OCI-LY3 (cell line): ENCODE results near the gene DHRS7.
"Not testable (repeated sequence)": the region's sequence is repeated elsewhere in the genome, so short reads cannot be mapped to it uniquely, and the experiment has no call there.

Source experiments
- H2AFZ ChIP-seq: fragments of 200-600, 300-600 bp; shearing (Covaris generic); 2 replicates; pipeline ENCODE4 v1.6.0; 2014; ENCODE audit warnings: antibody characterized with exemption, low read depth, low read length
- H3K27ac ChIP-seq: fragments of 200-600, 300-600 bp; sonication (generic); 2 replicates; pipeline ENCODE4 v1.5.1; 2014; ENCODE audit warnings: mild to moderate bottlenecking, low read length, moderate library complexity, mixed read lengths
- H3K27me3 ChIP-seq: fragments of 200-600, 300-600 bp; sonication (generic); 2 replicates; pipeline ENCODE4 v1.6.1; 2014; ENCODE audit warnings: low read depth, low read length, mixed read lengths
- H3K36me3 ChIP-seq: fragments of 200-600, 300-600 bp; sonication (generic); replicated peaks from 2 replicates; pipeline ENCODE3; 2014; ENCODE audit warnings: low read depth, low read length, mixed read lengths
- H3K4me1 ChIP-seq: fragments of 300-600, 200-600 bp; sonication (generic); 2 replicates; pipeline ENCODE4 v1.6.1; 2014; ENCODE audit warnings: low read length, mixed read lengths
- H3K4me2 ChIP-seq: fragments of 200-600, 300-600 bp; sonication (generic); 2 replicates; pipeline ENCODE4 v1.6.1; 2014; ENCODE audit warnings: low read length, mixed read lengths
- H3K4me3 ChIP-seq: fragments of 300-600, 200-600 bp; sonication (generic); 2 replicates; pipeline ENCODE4 v1.5.1; 2014; ENCODE audit warnings: antibody characterized with exemption, mild to moderate bottlenecking, low read length, moderate library complexity
- H3K79me2 ChIP-seq: fragments of 300-600, 200-600 bp; shearing (Covaris generic); 2 replicates; pipeline ENCODE4 v1.6.1; 2014; ENCODE audit warnings: mild to moderate bottlenecking, low read length, mixed read lengths
- H3K9ac ChIP-seq: fragments of 300-600, 200-600 bp; shearing (Covaris generic); 2 replicates; pipeline ENCODE4 v1.6.0; 2014; ENCODE audit warnings: mild to moderate bottlenecking, low read length, moderate library complexity
- H3K9me3 ChIP-seq: fragments of 200-600, 300-600 bp; shearing (Covaris generic); 2 replicates; pipeline ENCODE4 v1.6.1; 2014; ENCODE audit warnings: low read length, mixed read lengths; ENCODE audit not compliant: insufficient read depth
- H4K20me1 ChIP-seq: fragments of 200-600, 300-600 bp; sonication (generic); 2 replicates; pipeline ENCODE4 v1.6.1; 2016; ENCODE audit warnings: low read length, mixed read lengths; ENCODE audit not compliant: insufficient read depth
- CTCF ChIP-seq: fragments of 200-600, 300-600 bp; sonication (generic); IDR thresholded peaks from 2 replicates; pipeline ENCODE4 v1.5.1; 2014; ENCODE audit warnings: antibody characterized with exemption, low read length, low read depth
- EZH2phosphoT487 ChIP-seq: fragments of 200-600 bp; shearing (Covaris generic); IDR thresholded peaks from 2 replicates; pipeline ENCODE4 v1.6.1; 2018; ENCODE audit warnings: antibody characterized with exemption, mixed run types, low read depth

Gene DHRS7

GRCh38 chr14:60102389-60102788 is 62.8 kb downstream of the DHRS7 start:
- no peak overlapping the region for H3K4me3 ChIP-seq
- H4K20me1 ChIP-seq, result no peaks in the 10 kb centered on the region
- no peaks in the 10 kb centered on the region for H3K27me3 ChIP-seq
- H3K9ac ChIP-seq, result no peak overlapping the region
- no peak for TF ChIP-seq EZH2phosphoT487
- H3K4me2 ChIP-seq, result no peak overlapping the region
- peaks cover 80% of the 10 kb centered on the region for H3K79me2 ChIP-seq
- H3K27ac ChIP-seq, result no peak overlapping the region
- H3K9me3 ChIP-seq, result no peaks in the 10 kb centered on the region
- peaks cover 17% of the 10 kb centered on the region for H3K4me1 ChIP-seq
- H2AFZ ChIP-seq, result no peak overlapping the region
- peaks cover 44% of the 10 kb centered on the region for H3K36me3 ChIP-seq

GRCh38 chr14:60101786-60102185 is 63.4 kb downstream of the DHRS7 start:
- Histone ChIP-seq H3K79me2 (peaks cover 82% of the 10 kb centered on the region), H3K27me3 (no peaks in the 10 kb centered on the region), H3K9me3 (no peaks in the 10 kb centered on the region), H3K27ac (no peak overlapping the region), H3K4me1 (peaks cover 17% of the 10 kb centered on the region), H2AFZ (no peak overlapping the region), H3K36me3 (peaks cover 48% of the 10 kb centered on the region), H3K4me2 (no peak overlapping the region), H4K20me1 (no peaks in the 10 kb centered on the region), H3K9ac (no peak overlapping the region), H3K4me3 (no peak overlapping the region)
- TF ChIP-seq EZH2phosphoT487 (no peak), CTCF (no peak)

- not testable (repeated sequence) for H3K9me3 ChIP-seq, H3K27ac ChIP-seq
- peaks cover 85% of the 10 kb centered on the region for H3K79me2 ChIP-seq
Observed at GRCh38 chr14:60099855-60100254, 65.3 kb downstream of the DHRS7 start.

GRCh38 chr14:60097974-60098373 is 67.2 kb downstream of the DHRS7 start:
- H3K27me3 ChIP-seq, result no peaks in the 10 kb centered on the region
- H3K4me2 ChIP-seq, result no peak overlapping the region
- H4K20me1 ChIP-seq, result peaks cover 14% of the 10 kb centered on the region; the same call in 1 of the 2 replicates
- H3K9me3 ChIP-seq, result no peaks in the 10 kb centered on the region
- peaks cover 88% of the 10 kb centered on the region for H3K79me2 ChIP-seq
- H2AFZ ChIP-seq, result no peak overlapping the region
- TF ChIP-seq EZH2phosphoT487, result no peak
- no peak for TF ChIP-seq CTCF
- H3K9ac ChIP-seq, result no peak overlapping the region
- peaks cover 24% of the 10 kb centered on the region for H3K4me1 ChIP-seq
- H3K4me3 ChIP-seq, result no peak overlapping the region
- peaks cover 28% of the 10 kb centered on the region for H3K36me3 ChIP-seq
- no peak overlapping the region for H3K27ac ChIP-seq

More at GRCh38 chr14:60099855-60100254, 65.3 kb downstream of the DHRS7 start:
- Histone ChIP-seq H3K36me3 (peaks cover 44% of the 10 kb centered on the region), H3K4me1 (peaks cover 13% of the 10 kb centered on the region)
- H2AFZ ChIP-seq, H3K27me3 ChIP-seq, H3K4me3 ChIP-seq, H3K9ac ChIP-seq, H3K4me2 ChIP-seq, H4K20me1 ChIP-seq: not testable (repeated sequence)

- Histone ChIP-seq H3K4me1 (peaks cover 24% of the 10 kb centered on the region), H3K27me3 (no peaks in the 10 kb centered on the region), H3K9ac (no peak overlapping the region), H2AFZ (no peak overlapping the region), H4K20me1 (peaks cover 14% of the 10 kb centered on the region; the same call in 1 of the 2 replicates), H3K4me2 (no peak overlapping the region), H3K79me2 (peaks cover 80% of the 10 kb centered on the region), H3K36me3 (peaks cover 19% of the 10 kb centered on the region), H3K4me3 (no peak overlapping the region), H3K27ac (no peak overlapping the region), H3K9me3 (no peaks in the 10 kb centered on the region)
- TF ChIP-seq EZH2phosphoT487, result no peak
- TF ChIP-seq CTCF, result no peak
Observed at GRCh38 chr14:60095781-60096450, 69.3 kb downstream of the DHRS7 start.
